ENCODE data around the gene ARX. TPM values are rescaled to one million over a fixed set of nuclear protein-coding genes. Genes with fewer than 3 reads are reported as not detected.

ARX gene
- total RNA-seq (2014; rRNA removed; shearing (Covaris generic)), result not detected in 2 replicates

DNA sequence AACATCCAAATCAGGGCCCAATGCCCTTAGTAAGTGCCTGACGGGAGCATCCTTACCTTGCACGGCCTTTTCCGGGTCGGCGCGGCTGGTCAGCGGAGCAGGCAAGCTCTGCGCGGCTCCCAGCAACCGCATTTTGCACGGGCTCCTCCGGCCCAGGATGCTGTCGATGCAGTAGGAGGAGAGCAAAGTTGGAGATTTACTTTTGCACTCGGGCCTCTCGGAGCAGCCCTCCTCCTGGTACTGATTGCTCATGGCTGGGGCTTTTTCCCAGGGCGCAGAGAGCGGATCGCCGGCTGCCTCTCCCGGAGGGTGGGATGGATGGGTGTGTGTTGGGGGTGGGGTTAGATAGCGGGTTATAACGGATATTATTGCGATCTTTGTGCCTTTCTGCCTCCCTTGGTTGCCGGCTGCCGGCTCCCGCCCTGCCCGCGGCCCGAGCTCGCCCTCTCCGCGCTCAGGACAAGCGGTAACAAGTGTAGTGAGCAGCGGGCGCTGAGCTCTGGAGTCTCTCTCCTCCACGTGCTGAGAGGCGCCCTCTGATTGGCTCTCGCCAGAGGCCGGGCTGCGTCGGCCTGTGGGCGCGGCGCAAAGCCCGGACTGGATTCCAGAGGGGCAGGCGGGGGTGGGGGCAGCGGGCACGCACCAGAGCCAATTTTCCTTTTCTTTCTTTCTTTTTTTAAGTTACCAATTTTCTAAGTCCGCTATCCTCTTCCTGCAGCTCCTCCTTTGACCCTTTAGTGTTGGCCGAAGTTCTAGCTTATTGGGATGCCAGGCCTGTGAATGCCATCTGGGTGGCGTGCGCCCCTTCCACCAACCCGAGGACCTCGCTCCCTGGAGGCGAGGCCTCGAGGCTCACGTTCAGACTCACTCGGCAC, at the start of gene ARX:
ARX (minus strand) TSS at position 480 of the 875 bp plus-strand sequence; CDS start at position 252, 228 bp downstream.
- DNase-seq (ENCODE audit: low spot score), result no peak

- DNase-seq (ENCODE audit: low spot score), result no peak
These were observed 43.5 kb upstream of the ARX start for GRCh38 chrX:25059273-25059672.

DNA sequence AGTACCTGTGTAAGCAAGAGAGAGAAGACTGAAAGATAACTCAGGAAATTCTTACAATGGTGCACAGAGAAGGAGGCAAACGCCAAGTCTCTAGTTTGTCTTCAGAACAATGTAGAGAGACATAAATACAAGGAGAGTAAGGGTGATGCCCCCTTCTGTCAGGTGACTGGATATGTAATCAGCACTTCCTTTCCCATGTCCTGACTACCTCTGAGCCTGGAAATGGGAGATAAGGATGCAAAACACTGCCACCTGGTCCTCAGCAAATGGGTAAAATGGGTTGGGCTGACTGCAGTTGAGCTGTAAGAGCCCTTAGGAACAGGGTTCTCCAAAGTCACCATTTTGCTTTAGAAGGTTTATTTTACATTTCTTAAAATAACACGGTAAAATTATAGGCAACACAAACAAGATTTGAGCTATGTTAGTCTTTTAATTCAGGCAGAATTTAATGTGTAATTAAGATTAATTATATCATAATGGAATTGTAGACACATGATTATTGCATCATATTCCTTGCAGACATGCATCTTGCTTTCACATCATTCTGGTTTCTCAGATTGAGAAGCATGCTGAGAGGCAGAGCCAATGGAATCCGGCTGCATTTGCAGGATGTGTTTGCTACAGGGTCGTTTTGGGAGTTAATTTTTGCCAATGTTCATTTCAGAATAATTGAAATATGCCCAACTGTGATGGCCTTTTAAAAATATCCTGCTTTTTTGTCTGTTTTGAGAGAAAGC, 37.2 kb upstream of the ARX start:
- no peak for DNase-seq (ENCODE audit: low spot score)

- DNase-seq (ENCODE audit: low spot score), result no peak
These were observed 34.2 kb upstream of the ARX start for GRCh38 chrX:25049971-25050370.

- peak; percentile 13 for DNase-seq (ENCODE audit: low spot score)
These were observed 33.6 kb upstream of the ARX start for GRCh38 chrX:25049357-25049756.

DNA sequence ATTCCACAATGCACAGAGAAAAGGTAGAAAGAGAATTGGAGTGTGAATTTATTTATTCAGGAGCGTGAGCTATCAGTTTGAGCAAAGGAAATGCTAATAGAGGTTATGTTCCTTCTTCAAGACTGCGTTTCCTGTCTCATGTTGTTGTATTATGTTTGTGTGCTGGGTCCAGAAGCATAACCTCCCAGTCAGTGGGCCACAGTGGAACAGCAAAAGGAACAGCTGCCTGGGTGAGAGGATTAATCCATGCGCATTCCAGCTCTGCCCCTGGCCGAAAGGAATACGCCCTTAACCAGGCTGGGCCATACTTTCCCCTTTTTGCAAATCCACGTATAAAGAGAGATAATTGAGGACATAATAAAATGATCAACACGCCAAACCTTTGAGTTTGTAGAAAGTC, 32.4 kb upstream of the ARX start:
- no peak for DNase-seq (ENCODE audit: low spot score)

GRCh38 chrX:25043192-25043591, 27.4 kb upstream of the ARX start:
- no peak for DNase-seq (ENCODE audit: low spot score)

DNA sequence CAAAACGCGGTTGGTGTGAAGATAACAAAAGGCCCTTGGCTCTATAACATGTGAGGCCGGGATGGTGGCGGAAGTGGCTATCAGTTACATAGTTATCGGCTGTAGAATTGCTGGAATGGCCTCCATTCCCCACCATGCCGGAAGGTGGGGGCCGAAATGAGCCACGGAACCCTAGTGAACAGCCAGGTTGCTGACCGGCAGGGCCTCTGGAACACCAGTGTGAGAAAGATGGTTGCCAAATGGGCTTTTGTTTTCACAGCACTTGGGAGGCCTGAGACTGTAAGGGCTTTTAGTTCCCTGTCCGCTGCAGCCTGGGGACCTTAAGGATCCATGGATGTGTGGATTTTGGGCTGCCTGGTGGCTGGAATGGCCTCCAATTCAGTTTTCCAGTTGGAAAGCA, 23.3 kb upstream of the ARX start:
- DNase-seq (ENCODE audit: low spot score), result no peak

DNA sequence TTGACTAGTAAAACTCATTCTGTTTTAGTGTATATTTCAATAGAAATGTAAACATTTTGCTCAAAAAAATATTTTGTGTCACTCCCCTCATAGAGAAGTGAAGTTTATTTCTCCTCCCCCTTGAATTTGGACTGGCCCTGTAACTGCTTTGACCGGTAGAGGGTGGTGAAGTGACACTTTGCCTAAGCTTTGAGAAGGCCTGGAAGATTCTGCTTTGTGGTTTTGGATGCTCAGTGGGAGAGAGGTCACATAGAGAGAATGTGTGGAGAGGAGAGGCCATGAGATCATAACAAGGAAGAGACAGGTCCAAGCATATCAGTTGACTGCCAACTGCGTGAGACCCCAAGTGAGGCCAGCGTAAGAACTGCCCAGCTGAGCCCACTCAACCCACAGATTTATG, 19.1 kb upstream of the ARX start:
- DNase-seq (ENCODE audit: low spot score), result peak; percentile 1

- no peak for DNase-seq (ENCODE audit: low spot score)
These were observed 13.6 kb upstream of the ARX start for GRCh38 chrX:25029288-25029825.

DNA sequence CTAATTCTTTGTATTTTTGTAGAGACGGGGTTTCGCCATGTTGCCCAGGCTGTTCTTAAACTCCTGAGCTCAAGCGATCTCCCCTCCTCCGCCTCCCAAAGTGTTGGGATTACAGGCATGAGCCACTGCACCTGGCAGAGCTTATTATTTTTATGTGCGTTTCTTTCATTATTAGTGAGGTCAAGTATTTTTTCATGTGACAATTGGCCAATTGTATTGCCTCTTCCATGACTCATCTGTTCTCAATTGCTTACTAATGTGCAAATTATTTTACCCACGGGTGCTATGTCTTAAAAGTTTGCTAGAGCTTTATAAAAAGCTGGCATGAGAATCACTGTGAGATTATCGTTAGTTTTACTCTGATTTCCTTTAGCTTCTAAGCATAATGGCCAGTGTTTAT, 13.0 kb upstream of the ARX start:
- DNase-seq (ENCODE audit: low spot score), result no peak

DNA sequence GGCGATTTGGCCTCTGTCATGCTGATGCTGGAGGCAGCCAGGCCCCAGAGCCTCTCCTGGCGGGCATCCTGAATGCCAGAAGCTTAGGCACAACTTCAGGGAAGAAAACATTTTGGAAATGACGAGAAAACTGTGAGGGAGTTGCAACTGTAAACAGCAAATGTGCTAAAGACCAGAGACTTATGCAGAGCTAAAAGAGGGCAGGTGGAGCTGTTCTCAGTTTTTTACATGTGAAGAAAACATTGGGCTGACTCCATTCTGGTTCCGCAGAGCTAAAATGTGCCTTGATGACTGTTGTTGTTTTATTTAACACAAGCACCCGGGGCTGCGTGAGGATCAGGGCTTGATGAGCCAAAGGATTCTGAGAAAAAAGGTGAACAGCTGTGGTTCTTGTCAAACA, 10.8 kb upstream of the ARX start:
- DNase-seq (ENCODE audit: low spot score), result no peak

DNA sequence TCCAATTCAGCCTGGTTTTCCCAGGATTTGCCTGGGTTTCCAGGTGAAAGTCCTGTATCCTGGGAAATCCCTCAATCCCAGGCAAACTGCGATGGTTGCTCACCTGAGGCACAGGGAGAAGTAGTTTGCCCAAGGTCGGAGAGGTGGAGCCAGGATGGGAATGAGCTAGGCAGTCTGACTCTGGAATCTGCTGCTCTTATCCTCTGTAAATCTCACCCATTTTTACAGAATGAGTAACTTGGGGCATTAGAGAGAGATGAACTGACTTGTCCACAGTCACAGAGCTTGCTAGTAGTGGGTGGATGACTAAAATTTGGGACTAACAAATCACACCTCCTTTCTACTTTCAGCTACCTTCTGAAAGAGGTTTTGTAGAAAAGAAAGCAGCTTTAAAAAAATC, 9.8 kb upstream of the ARX start:
- no peak for DNase-seq (ENCODE audit: low spot score)

GRCh38 chrX:25023908-25024307, 8.1 kb upstream of the ARX start:
- no peak for DNase-seq (ENCODE audit: low spot score)

GRCh38 chrX:25022499-25023325, 6.9 kb upstream of the ARX start:
- no peak for DNase-seq (ENCODE audit: low spot score)

DNA sequence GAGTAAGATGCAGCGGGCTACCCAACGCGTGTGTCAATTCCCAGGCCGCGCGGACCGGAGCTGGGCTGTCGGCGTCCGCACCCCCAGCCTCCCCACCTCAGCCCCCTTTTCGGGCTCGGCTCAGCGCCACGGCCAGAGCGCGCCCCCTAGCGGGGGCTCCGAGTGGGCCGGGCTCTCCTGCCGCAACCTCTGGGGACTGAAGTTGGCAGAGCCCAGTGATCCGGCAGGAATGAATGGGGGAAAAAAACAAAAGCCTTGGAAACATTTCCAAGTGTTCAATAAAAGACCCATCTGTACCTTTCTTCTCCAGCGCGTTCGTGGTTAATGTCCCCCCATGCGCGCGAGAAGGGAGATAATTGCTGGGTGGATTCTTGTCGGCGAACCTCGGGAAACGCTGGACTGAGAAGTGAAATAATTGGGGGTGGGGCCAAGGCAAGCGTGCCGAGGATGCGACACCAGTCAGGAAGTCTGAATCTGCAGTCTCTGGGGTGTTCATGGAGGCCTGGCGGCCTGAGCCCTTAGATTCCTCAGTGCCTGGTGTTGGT, 5.2 kb upstream of the ARX start:
- no peak for DNase-seq (ENCODE audit: low spot score)

DNA sequence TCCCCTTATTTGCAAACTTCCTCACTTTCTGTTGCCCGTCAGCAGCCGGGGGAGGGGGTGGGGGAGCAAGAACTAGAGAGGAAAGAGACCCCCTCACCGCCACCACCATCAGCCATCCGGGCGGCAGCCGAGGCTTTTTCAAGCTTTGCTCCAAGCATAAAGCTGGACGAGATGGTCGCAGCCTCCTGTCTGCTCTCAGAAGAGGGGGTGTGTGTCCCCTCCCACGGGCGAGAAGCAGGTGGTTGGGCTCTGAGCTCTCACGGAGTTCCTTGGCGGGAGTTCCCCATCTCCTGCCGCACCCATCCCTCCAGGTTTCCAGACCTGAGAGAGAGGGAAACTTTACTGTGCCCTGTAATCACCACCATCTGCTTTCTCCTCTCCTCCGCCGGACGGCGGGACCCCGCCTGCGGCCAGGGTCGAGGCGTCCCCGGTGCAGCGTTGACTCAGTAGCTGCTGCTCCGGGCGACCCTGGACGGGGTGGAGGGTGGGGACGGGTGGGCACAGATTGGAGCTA, 4.7 kb upstream of the ARX start:
- no peak for DNase-seq (ENCODE audit: low spot score)

DNA sequence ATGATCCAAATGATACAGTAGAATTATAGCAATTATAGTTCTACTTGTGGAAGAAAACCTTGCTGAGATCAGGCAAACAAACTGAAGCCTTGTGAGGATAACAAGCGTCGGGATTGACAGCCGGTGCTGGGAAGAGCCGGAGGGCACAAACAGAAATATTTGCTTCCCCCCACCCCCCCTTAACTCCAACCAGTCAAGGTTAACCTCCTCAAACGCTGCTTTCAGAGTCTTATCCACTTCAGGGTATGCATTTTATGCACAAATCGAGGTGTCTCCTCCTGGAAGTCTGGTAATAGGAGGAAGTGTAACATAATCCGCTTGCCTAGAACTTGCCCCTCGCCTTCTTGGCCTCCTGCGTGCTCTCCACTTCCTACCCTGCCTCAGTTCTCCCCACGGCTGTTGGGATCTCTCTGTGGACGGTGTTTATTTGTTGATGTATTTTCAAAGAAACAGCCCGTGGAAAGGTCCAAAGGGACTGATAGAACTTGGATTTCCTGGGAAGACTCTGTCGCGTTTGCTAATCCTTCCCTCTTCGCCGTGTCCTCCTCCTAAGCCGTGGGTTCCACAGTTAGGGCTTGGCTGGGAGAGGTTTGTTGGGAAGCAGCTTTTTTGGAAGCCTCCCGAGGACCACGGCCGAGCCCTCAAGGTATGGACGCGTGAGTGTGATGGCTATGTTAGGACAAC, 4.1 kb upstream of the ARX start:
- no peak for DNase-seq (ENCODE audit: low spot score)

GRCh38 chrX:25018682-25019081, 2.9 kb upstream of the ARX start:
- DNase-seq (ENCODE audit: low spot score), result no peak

DNA sequence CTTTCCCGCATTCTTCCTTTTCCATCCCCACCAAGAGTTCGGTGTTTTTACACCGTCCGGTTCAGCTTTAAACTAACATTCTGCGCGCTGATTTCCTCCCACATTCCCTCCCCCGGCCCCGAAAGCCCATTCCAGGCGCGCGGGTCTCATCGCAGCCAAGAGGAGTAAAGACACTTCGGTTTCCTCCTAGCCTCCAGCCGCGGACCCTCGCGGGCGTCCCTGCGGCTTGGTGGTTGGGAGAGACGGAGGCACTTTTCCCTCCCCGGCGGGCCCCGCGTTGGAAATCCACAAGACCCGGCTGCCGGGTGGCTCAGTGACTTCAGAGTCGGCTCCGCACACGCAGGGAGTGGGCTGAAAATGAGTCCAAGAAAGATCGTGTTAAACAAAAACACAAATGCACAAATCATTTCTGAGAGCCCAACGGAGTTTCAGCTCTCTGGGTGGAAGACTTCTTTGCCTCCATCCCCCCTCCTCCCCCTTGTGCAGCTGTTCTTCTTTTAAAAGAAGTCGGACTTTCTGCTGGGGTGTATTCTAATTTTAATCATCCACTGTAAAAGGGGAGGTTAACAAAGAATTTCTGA, 2.0 kb upstream of the ARX start:
- no peak for DNase-seq (ENCODE audit: low spot score)

All from HT-29 (cell line).